Epithelial cell of prostate (primary cell): ENCODE data around the gene NBPF11.
"Not testable (repeated sequence)": the region's sequence is repeated elsewhere in the genome, so short reads cannot be mapped to it uniquely, and the experiment has no call there.

Source experiments
- DNase-seq: peaks from one replicate; pipeline ENCODE4 v3.0.0-alpha.2; 2011; ENCODE audit warnings: low read depth, low spot score
- H3K27ac ChIP-seq: fragments of 450-650 bp; 2 replicates; pipeline ENCODE4 v1.5.1; 2017; ENCODE audit warnings: mild to moderate bottlenecking

Gene NBPF11

GRCh38 chr1:148060294-148060701, 91.8 kb downstream of the NBPF11 start:
- H3K27ac ChIP-seq, DNase-seq: not testable (repeated sequence)

- not testable (repeated sequence) for H3K27ac ChIP-seq, DNase-seq
Measured at GRCh38 chr1:148057384-148057783, 94.7 kb downstream of the NBPF11 start.
